Astrocyte (in vitro differentiated cells and primary cell): ENCODE data around the gene HAPLN3.

ENCODE experiments used
- EZH2 ChIP-seq: IDR thresholded peaks from 2 replicates; pipeline ENCODE4 v1.6.1; 2012; ENCODE audit warnings: mild to moderate bottlenecking, low read length, inconsistent platforms; ENCODE audit not compliant: insufficient read depth
- TF ChIP-seq, protein P1 (sequence below): IDR thresholded peaks from 2 replicates; pipeline ENCODE4 v1.5.1; 2011; ENCODE audit warnings: low read depth, mild to moderate bottlenecking, inconsistent platforms, low read length, moderate library complexity; ENCODE audit not compliant: insufficient read depth

GRCh38 chr15:88874684-88875083, 20.7 kb downstream of the HAPLN3 start:
- TF ChIP-seq, protein P1, sequence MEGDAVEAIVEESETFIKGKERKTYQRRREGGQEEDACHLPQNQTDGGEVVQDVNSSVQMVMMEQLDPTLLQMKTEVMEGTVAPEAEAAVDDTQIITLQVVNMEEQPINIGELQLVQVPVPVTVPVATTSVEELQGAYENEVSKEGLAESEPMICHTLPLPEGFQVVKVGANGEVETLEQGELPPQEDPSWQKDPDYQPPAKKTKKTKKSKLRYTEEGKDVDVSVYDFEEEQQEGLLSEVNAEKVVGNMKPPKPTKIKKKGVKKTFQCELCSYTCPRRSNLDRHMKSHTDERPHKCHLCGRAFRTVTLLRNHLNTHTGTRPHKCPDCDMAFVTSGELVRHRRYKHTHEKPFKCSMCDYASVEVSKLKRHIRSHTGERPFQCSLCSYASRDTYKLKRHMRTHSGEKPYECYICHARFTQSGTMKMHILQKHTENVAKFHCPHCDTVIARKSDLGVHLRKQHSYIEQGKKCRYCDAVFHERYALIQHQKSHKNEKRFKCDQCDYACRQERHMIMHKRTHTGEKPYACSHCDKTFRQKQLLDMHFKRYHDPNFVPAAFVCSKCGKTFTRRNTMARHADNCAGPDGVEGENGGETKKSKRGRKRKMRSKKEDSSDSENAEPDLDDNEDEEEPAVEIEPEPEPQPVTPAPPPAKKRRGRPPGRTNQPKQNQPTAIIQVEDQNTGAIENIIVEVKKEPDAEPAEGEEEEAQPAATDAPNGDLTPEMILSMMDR = no peak
- no peak for TF ChIP-seq EZH2
